RWPE2 (cell line): ENCODE measurements around the gene TSPAN4.

Experiments used
- ATAC-seq: fragments of 200-7000 bp; cut with Tn5 transposase; 3 replicates; pipeline ENCODE4 v1.9.1; 2021; ENCODE audit warnings: low read depth
- DNase-seq: peaks from one replicate; pipeline ENCODE4 v3.0.0-alpha.2; 2020; ENCODE audit warnings: low spot score
- H3K27ac ChIP-seq: fragments of 450-650 bp; 2 replicates; pipeline ENCODE4 v1.5.1; 2017; ENCODE audit warnings: mild to moderate bottlenecking; ENCODE audit not compliant: poor library complexity, severe bottlenecking
- H3K27me3 ChIP-seq: fragments of 250-450 bp; sonication (Bioruptor Pico); 2 replicates; pipeline ENCODE4 v1.5.1; 2021; ENCODE audit warnings: mild to moderate bottlenecking, moderate library complexity; ENCODE audit not compliant: insufficient read depth, poor library complexity, severe bottlenecking
- H3K36me3 ChIP-seq: fragments of 250-450 bp; sonication (Bioruptor Pico); 2 replicates; pipeline ENCODE4 v1.5.1; 2020; ENCODE audit warnings: low read depth, mild to moderate bottlenecking, moderate library complexity
- H3K4me1 ChIP-seq: fragments of 250-450 bp; sonication (Bioruptor Pico); 2 replicates; pipeline ENCODE4 v1.5.1; 2021; ENCODE audit warnings: mild to moderate bottlenecking, moderate library complexity; ENCODE audit not compliant: insufficient read depth, poor library complexity, severe bottlenecking
- H3K4me3 ChIP-seq: fragments of 250-450 bp; sonication (Bioruptor Pico); 2 replicates; pipeline ENCODE4 v1.5.1; 2021; ENCODE audit warnings: mild to moderate bottlenecking, moderate library complexity; ENCODE audit not compliant: severe bottlenecking
- H3K9me3 ChIP-seq: fragments of 250-450 bp; sonication (Bioruptor Pico); 2 replicates; pipeline ENCODE4 v1.5.1; 2021; ENCODE audit warnings: mild to moderate bottlenecking, moderate library complexity; ENCODE audit not compliant: severe bottlenecking
- TF ChIP-seq, protein P1 (sequence below): fragments of 450-650 bp; IDR thresholded peaks from one replicate; pipeline ENCODE4 v1.5.1; 2017; ENCODE audit warnings: mild to moderate bottlenecking, moderate library complexity; ENCODE audit not compliant: poor library complexity, severe bottlenecking

Gene TSPAN4

DNA sequence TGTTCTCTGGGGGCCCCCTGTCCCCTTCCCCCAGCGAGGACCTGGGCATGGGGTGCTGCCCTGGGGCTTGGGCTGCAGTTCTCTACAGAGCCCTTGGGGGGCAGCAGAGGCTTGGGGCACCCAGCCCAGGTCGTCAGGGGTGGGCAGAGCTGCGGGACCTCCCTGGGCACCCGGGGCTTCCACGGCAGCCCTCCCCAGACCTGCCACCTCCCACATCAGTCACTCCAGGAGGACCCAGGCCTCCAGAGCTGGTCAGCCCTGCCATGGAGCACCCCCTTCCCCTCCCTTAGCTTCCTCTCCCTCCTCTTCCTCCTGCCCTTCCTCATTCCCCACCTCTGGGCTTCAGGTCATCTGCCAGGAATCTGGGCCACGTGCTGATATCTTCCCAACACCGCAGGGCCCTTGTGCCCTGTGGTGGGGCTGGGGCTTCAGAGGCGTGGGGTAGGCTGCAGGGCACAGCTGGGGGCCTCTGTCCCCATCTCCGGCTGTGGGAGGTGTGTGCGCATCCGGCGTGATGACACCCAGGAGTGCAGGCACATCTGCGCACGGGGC is 5.8 kb downstream of the TSPAN4 start:
- DNase-seq, result no peak
- Histone ChIP-seq H3K4me3 (no peak overlapping the region), H3K27ac (no peak overlapping the region)

GRCh38 chr11:849104-849824 is 6.6 kb downstream of the TSPAN4 start:
- Histone ChIP-seq H3K27ac (no peak overlapping the region), H3K27me3 (no peaks in the 10 kb centered on the region), H3K9me3 (no peaks in the 10 kb centered on the region), H3K4me3 (no peak overlapping the region), H3K36me3 (peaks cover 9% of the 10 kb centered on the region), H3K4me1 (peaks cover 19% of the 10 kb centered on the region)
- no peak for DNase-seq
- TF ChIP-seq, protein P1, sequence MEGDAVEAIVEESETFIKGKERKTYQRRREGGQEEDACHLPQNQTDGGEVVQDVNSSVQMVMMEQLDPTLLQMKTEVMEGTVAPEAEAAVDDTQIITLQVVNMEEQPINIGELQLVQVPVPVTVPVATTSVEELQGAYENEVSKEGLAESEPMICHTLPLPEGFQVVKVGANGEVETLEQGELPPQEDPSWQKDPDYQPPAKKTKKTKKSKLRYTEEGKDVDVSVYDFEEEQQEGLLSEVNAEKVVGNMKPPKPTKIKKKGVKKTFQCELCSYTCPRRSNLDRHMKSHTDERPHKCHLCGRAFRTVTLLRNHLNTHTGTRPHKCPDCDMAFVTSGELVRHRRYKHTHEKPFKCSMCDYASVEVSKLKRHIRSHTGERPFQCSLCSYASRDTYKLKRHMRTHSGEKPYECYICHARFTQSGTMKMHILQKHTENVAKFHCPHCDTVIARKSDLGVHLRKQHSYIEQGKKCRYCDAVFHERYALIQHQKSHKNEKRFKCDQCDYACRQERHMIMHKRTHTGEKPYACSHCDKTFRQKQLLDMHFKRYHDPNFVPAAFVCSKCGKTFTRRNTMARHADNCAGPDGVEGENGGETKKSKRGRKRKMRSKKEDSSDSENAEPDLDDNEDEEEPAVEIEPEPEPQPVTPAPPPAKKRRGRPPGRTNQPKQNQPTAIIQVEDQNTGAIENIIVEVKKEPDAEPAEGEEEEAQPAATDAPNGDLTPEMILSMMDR, result no peak
- ATAC-seq, result no peak

More for the DNA sequence above, 5.8 kb downstream of the TSPAN4 start:
- no peaks in the 10 kb centered on the region for H3K27me3 ChIP-seq
- H3K9me3 ChIP-seq, result no peaks in the 10 kb centered on the region
- ATAC-seq, result no peak
- TF ChIP-seq, protein P1, result peak; percentile 66
- H3K4me1 ChIP-seq, result peaks cover 19% of the 10 kb centered on the region
- peaks cover 9% of the 10 kb centered on the region for H3K36me3 ChIP-seq

GRCh38 chr11:849951-850774 is 7.5 kb downstream of the TSPAN4 start:
- TF ChIP-seq, protein P1, result no peak
- ATAC-seq (no peak), DNase-seq (no peak)
- Histone ChIP-seq H3K36me3 (peaks cover 9% of the 10 kb centered on the region), H3K4me3 (no peak overlapping the region), H3K4me1 (peaks cover 15% of the 10 kb centered on the region), H3K9me3 (no peaks in the 10 kb centered on the region), H3K27ac (no peak overlapping the region), H3K27me3 (no peaks in the 10 kb centered on the region)

DNA sequence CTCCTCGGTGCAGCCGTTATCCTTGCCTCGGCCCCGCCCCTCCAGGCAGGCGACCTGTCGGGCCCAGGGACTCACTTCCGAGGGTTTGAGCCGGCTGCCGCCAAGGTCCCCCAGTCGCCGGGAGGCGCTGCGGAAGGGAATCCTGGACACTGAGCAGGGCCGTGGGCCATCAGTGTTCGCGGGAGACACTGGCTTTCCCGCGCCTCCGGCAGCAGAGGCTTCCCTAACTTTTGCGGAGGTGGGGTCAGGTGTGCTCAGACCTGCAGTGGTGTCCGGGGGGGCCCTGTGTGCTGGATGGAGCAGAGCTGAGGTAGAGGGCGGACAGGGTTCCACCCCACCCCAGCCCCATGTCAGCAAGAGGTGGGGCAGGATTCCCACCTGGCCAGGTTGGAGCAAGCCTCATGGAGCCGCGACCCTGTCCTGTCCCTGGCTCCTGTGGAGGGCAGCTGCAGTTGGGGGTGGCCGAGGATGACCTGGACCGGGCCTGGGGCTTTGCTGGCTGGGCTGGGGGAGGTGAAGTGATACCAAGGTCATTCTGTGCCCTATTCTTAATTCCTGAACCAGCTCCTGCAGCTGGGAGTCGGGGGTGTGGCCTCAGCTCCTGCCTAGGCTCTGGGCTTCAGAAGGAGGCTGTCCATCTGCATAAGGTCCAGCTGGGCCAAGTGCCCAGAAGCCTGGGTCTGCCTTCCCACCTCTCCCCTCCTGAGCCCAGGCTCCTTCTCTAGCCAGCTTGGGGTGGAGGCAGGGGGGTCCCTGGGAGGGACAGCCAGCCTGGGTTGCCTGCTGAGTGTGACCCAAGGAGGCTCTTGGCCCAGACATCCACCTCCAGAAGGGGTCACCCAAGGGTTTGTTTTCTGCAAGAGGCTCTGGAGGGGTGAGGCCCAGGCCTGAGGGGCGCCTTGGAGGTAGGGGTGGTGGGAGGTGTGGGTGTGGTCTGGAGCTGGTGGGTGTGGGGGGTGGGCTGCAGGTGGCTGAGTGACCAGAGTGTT is 8.4 kb downstream of the TSPAN4 start:
- H3K4me1 ChIP-seq, result peaks cover 8% of the 10 kb centered on the region
- ATAC-seq (no peak), DNase-seq (no peak)
- no peaks in the 10 kb centered on the region for H3K27me3 ChIP-seq
- no peak overlapping the region for H3K27ac ChIP-seq
- no peak overlapping the region for H3K4me3 ChIP-seq
- TF ChIP-seq, protein P1, result no peak
- H3K9me3 ChIP-seq, result no peaks in the 10 kb centered on the region
- peaks cover 9% of the 10 kb centered on the region for H3K36me3 ChIP-seq
